ENCODE measurements around the gene PLA2G2F. TPM values are rescaled to one million over a fixed set of nuclear protein-coding genes. Genes with fewer than 3 reads are reported as not detected.

PLA2G2F gene
- total and polyA plus RNA-seq, 10 of the 15 experiments (the other 5 are each of a cell fraction or from before 2014, with no cell fraction given), result 0.03 TPM; not detected in 9

- ChIA-PET POLR2A (interaction anchor here (0.7 kb wide), 2 partner anchors 174 to 233 kb away, joined by 4 to 5 read pairs; partner anchors contain the start of gene PLA2G2A), SMC1A (ENCODE audit: uncharacterized antibody, unreplicated experiment) (interaction anchor here (1.8 to 4.6 kb wide), 6 partner anchors 19 to 234 kb away, joined by 7 to 41 read pairs (median 14); no protein-coding TSS in a partner anchor), CTCF (interaction anchor here (0.7 to 10.8 kb wide), 13 partner anchors 9 to 293 kb away, joined by 3 to 181 read pairs (median 5); partner anchors contain the start of genes OTUD3, PLA2G2D and PLA2G2E), RAD21 (ENCODE audit: unreplicated experiment) (interaction anchor here (0.6 to 4.2 kb wide), 5 partner anchors 27 to 237 kb away, joined by 4 to 91 read pairs (median 28); no protein-coding TSS in a partner anchor)
- no peaks in the 10 kb centered on the region; the same call in 2 of the 3 replicates for H3K9me3 ChIP-seq (replicated peaks; ENCODE audit: control insufficient read depth, insufficient read depth, low read length)
- no peak overlapping the region for H3K9ac ChIP-seq (ENCODE audit: control insufficient read depth, insufficient read depth, low read length)
- intact Hi-C loops (cut with micrococcal nuclease; ENCODE audit: unreplicated experiment), result loop anchor here (1.0 to 5.0 kb wide), 5 partner anchors 44 to 271 kb away; partner anchors contain the start of gene OTUD3
- H3K27me3 ChIP-seq (replicated peaks in 1 of 2; ENCODE audit: control insufficient read depth in 2 of 2, insufficient read depth in 2 of 2, low read length in 1 of 2), result no peaks in the 10 kb centered on the region
- ATAC-seq (no peak), DNase-seq (ENCODE audit: low read depth, low spot score) (no peak), FAIRE-seq (no peak)
- in situ Hi-C loops (cut with MboI), result loop anchor here (5.0 kb wide), 1 partner anchor 236 kb away; no protein-coding TSS in a partner anchor
- no peaks in the 10 kb centered on the region for H3K36me3 ChIP-seq (ENCODE audit: control insufficient read depth in 2 of 2, insufficient read depth in 2 of 2, low read length in 1 of 2)
- no peak overlapping the region for H3K4me2 ChIP-seq (ENCODE audit: control insufficient read depth, insufficient read depth)
- H3K79me2 ChIP-seq (ENCODE audit: control insufficient read depth, insufficient read depth, low read length), result no peaks in the 10 kb centered on the region
- no peak overlapping the region for H2AFZ ChIP-seq (ENCODE audit: control insufficient read depth, low read depth, low read length)
- peaks cover 9% of the 10 kb centered on the region for H3K4me1 ChIP-seq (ENCODE audit: control insufficient read depth, insufficient read depth, low read length)
- H3K4me3 ChIP-seq, result no peak overlapping the region
- H4K20me1 ChIP-seq (ENCODE audit: control insufficient read depth, insufficient read depth), result no peaks in the 10 kb centered on the region
- H3K27ac ChIP-seq (ENCODE audit: control insufficient read depth, insufficient read depth), result no peak overlapping the region
- 77% methylated on average over 5 of the region's 6 CpGs for WGBS (ENCODE audit: insufficient coverage, insufficient replicate concordance, low lambda C conversion rate, missing lambda C conversion rate)
- no TSS peak for BruUV-seq (replicated peaks)
- TF ChIP-seq SUZ12 (IDR thresholded peaks at IDR 0.05; ENCODE audit: unreplicated experiment) (no peak), HDGF (IDR thresholded peaks at IDR 0.05) (no peak), SIN3A (IDR thresholded peaks at IDR 0.05; ENCODE audit: low read depth, low read length) (no peak), MTA3 (IDR thresholded peaks at IDR 0.05; ENCODE audit: borderline replicate concordance, low read length) (no peak), CHD4 (IDR thresholded peaks at IDR 0.05) (no peak), TAF1 (IDR thresholded peaks at IDR 0.05; ENCODE audit: borderline replicate concordance, low read depth, low read length) (no peak), ZNF384 (IDR thresholded peaks at IDR 0.05; ENCODE audit: borderline replicate concordance, low read depth, low read length) (no peak), NBN (IDR thresholded peaks at IDR 0.05) (no peak), CBX5 (IDR thresholded peaks at IDR 0.05; ENCODE audit: low read depth) (no peak), RB1 (IDR thresholded peaks at IDR 0.05; ENCODE audit: borderline replicate concordance) (no peak), E2F8 (IDR thresholded peaks at IDR 0.05; ENCODE audit: low read depth, partially characterized antibody) (no peak), ZNF207 (IDR thresholded peaks at IDR 0.05; ENCODE audit: borderline replicate concordance) (no peak), RFX5 (IDR thresholded peaks at IDR 0.05; ENCODE audit: low read depth, low read length) (no peak), SPI1 (IDR thresholded peaks at IDR 0.05; ENCODE audit: borderline replicate concordance, insufficient read depth, low read depth, low read length) (no peak), HCFC1 (IDR thresholded peaks at IDR 0.05; ENCODE audit: low read length) (no peak), GABPA (IDR thresholded peaks at IDR 0.05; ENCODE audit: low read depth) (no peak), ZBTB40 (IDR thresholded peaks at IDR 0.05; ENCODE audit: borderline replicate concordance) (no peak)
- TF ChIP-seq, protein P1, sequence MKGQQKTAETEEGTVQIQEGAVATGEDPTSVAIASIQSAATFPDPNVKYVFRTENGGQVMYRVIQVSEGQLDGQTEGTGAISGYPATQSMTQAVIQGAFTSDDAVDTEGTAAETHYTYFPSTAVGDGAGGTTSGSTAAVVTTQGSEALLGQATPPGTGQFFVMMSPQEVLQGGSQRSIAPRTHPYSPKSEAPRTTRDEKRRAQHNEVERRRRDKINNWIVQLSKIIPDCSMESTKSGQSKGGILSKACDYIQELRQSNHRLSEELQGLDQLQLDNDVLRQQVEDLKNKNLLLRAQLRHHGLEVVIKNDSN (IDR thresholded peaks at IDR 0.05; ENCODE audit: borderline replicate concordance, extremely low read length, insufficient read depth, low read depth, low read length), result no peak
These were observed 13.9 kb downstream of the PLA2G2F start for GRCh38 chr1:20153000-20153418.

Measured in GM12878 (cell line).